K562 (cell line): ENCODE data around the gene CCDC60.

ENCODE experiments used
- CHD1 ChIP-seq: fragments of 200-600 bp; sonication (generic); IDR thresholded peaks from one replicate; pipeline ENCODE4 v1.6.1; 2012; ENCODE audit warnings: mild to moderate bottlenecking, moderate library complexity, low read length, inconsistent platforms
- CTCF ChIP-seq, 3 experiments: IDR thresholded peaks in 2 of 3; conservative IDR thresholded peaks in 1 of 3; 2 replicates each; pipeline ENCODE4 v1.5.1; 2011 to 2012; ENCODE audit warnings: low read length in 3 of 3, mild to moderate bottlenecking in 3 of 3, control low read depth in 2 of 3, improper control_type of control experiment in 1 of 3, inconsistent platforms in 1 of 3, low read depth in 1 of 3, mixed read lengths in 1 of 3, moderate library complexity in 1 of 3; ENCODE audit not compliant: insufficient read depth in 2 of 3
- FOS ChIP-seq: IDR thresholded peaks from 3 replicates; pipeline ENCODE4 v1.6.1; 2011; ENCODE audit not compliant: insufficient read length; ENCODE audit errors: extremely low read depth
- FOSL1 ChIP-seq: fragments of 200-800 bp; sonication (Bioruptor generic); conservative IDR thresholded peaks from 2 replicates; pipeline ENCODE4 v1.6.1; 2016; ENCODE audit warnings: missing genetic modification characterization, missing compliant biosample characterization
- JUND ChIP-seq, 2 experiments: IDR thresholded peaks; 2 replicates in 1 of 2; 3 replicates in 1 of 2; pipeline ENCODE4 v1.6.1; 2011; ENCODE audit warnings: borderline replicate concordance in 2 of 2, low read depth in 2 of 2, low read length in 2 of 2, improper control_type of control experiment in 1 of 2, missing biosample characterization in 1 of 2, missing genetic modification characterization in 1 of 2, missing genetic modification reagents in 1 of 2
- KLF13 ChIP-seq: fragments of 450-650 bp; IDR thresholded peaks from 2 replicates; pipeline ENCODE4 v1.6.1; 2016; ENCODE audit warnings: missing genetic modification characterization, low read depth, mild to moderate bottlenecking, missing compliant biosample characterization, moderate library complexity, borderline replicate concordance
- MYC ChIP-seq, 2 experiments: fragments of 250-450 bp in 1 of 2; sonication (Bioruptor Pico) in 1 of 2; IDR thresholded peaks; 2 replicates each; pipeline versions ENCODE4 v1.5.1 to v1.6.1; 2012 to 2021; ENCODE audit warnings: low read depth in 2 of 2, borderline replicate concordance in 1 of 2, improper control_type of control experiment in 1 of 2, low read length in 1 of 2, mild to moderate bottlenecking in 1 of 2, moderate library complexity in 1 of 2
- TCF7L2 ChIP-seq: fragments of 150-350 bp; IDR thresholded peaks from 2 replicates; pipeline ENCODE4 v1.6.1; 2016; ENCODE audit warnings: low read depth, mild to moderate bottlenecking, low read length, moderate library complexity
- ZNF274 ChIP-seq: IDR thresholded peaks from 2 replicates; pipeline ENCODE4 v1.6.1; 2011; ENCODE audit warnings: low read depth, mild to moderate bottlenecking, low read length, moderate library complexity, borderline replicate concordance

GRCh38 chr12:119460876-119461275 lies 126.3 kb downstream of the CCDC60 start:
- TF ChIP-seq CHD1 (no peak), CTCF (IDR thresholded peaks at IDR 0.05 in 2 of 3, conservative IDR thresholded peaks at IDR 0.05 in 1 of 3; ENCODE audit: insufficient read depth in 2 of 3, low read depth in 1 of 3, low read length in 3 of 3) (no peak), JUND (IDR thresholded peaks at IDR 0.05; ENCODE audit: borderline replicate concordance, low read depth, low read length) (no peak), JUND (tag; IDR thresholded peaks at IDR 0.05; ENCODE audit: borderline replicate concordance, low read depth, low read length) (no peak), FOSL1 (tag) (no peak), FOS (no peak), TCF7L2 (no peak), KLF13 (tag) (no peak), MYC (IDR thresholded peaks at IDR 0.05; ENCODE audit: low read depth, low read length) (no peak), MYC (CRISPR knock-in tag; IDR thresholded peaks at IDR 0.05; ENCODE audit: borderline replicate concordance, low read depth) (no peak), ZNF274 (no peak)
